Measurements from ENCODE around the gene UBXN10. TPM values are rescaled to one million over a fixed set of nuclear protein-coding genes. Genes with fewer than 3 reads are reported as not detected.
"Not testable (repeated sequence)": the region's sequence is repeated elsewhere in the genome, so short reads cannot be mapped to it uniquely, and the experiment has no call there.

UBXN10 gene
- total RNA-seq, 4 donors from 2014 or later: 0.94 to 5.7 (median 2.2) TPM

DNA sequence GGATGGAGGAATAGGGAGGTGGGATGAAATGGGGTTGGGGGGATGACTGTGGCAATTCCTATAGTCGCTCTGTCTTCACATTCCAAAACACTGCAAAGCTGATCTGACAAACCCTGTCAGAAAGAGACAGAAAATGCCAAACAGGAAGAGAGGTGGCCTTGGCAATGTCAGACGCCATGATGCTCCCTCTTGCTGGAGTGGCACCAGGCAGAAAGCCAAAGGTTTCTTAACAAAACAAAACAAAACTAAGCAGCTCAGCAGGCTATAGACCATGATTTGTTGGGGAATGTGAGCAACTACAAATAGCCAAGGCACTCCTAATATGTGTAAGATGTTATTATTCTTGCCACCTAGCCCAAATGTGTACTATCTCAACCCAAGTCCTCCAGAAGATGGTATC lies 43.3 kb downstream of the UBXN10 start:
- no peak overlapping the region for H3K4me3 ChIP-seq
- no peak overlapping the region for H3K27ac ChIP-seq
- no peaks in the 10 kb centered on the region for H3K9me3 ChIP-seq
- no peaks in the 10 kb centered on the region for H3K4me1 ChIP-seq
- DNase-seq: no peak
- H3K27me3 ChIP-seq: no peaks in the 10 kb centered on the region
- H3K36me3 ChIP-seq: no peaks in the 10 kb centered on the region
- TF ChIP-seq, protein P1, sequence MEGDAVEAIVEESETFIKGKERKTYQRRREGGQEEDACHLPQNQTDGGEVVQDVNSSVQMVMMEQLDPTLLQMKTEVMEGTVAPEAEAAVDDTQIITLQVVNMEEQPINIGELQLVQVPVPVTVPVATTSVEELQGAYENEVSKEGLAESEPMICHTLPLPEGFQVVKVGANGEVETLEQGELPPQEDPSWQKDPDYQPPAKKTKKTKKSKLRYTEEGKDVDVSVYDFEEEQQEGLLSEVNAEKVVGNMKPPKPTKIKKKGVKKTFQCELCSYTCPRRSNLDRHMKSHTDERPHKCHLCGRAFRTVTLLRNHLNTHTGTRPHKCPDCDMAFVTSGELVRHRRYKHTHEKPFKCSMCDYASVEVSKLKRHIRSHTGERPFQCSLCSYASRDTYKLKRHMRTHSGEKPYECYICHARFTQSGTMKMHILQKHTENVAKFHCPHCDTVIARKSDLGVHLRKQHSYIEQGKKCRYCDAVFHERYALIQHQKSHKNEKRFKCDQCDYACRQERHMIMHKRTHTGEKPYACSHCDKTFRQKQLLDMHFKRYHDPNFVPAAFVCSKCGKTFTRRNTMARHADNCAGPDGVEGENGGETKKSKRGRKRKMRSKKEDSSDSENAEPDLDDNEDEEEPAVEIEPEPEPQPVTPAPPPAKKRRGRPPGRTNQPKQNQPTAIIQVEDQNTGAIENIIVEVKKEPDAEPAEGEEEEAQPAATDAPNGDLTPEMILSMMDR (IDR thresholded peaks at IDR 0.05): no peak
- TF ChIP-seq POLR2A (IDR thresholded peaks at IDR 0.05): no peak

DNA sequence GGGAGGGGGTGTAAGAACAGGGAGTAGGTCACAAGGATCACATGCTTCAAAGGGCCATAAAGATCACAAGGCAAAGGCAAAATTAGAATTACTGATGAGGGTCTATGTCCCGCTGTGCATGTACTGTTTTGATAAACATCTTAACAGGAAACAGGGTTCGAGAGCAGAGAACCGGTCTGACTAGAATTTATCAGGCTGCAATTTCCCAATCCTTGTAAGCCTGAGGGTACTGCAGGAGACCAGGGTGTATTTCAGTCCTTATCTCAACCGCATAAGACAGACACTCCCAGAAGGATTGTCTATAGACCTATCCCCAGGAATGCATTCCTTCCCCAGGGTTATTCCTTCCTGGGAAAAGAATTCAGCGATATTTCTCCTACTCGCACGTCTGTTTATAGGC lies 46.7 kb downstream of the UBXN10 start:
- H3K4me3 ChIP-seq, H3K27me3 ChIP-seq, H3K36me3 ChIP-seq, H3K9me3 ChIP-seq, H3K4me1 ChIP-seq, DNase-seq: not testable (repeated sequence)
- H3K27ac ChIP-seq: peak overlapping the region in 1 of 4 donors; percentile 47

DNA sequence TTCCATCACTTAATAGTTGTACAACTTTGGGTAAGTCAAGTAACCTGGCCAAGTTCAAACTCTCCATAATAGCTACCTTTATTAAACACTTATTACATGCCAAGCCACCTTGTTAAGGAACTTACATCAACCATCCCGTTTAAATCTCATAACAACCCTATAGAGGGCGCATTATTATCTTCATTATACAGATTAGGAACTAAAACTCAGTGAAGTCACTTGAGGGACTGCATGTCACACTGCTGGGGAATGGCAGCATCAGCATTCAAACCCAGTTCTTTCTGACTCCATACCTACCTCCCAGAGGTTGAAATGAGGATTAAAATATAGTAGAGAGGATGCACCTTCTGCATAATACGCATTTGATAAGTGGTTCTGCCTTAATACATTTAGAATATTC lies 47.5 kb downstream of the UBXN10 start:
- TF ChIP-seq POLR2A (IDR thresholded peaks at IDR 0.05): no peak
- TF ChIP-seq, protein P1 (IDR thresholded peaks at IDR 0.05): peak in 4 of 6 experiments; percentile 8 to 51 (median 44)
- Histone ChIP-seq H3K27ac (no peak overlapping the region), H3K27me3 (no peaks in the 10 kb centered on the region), H3K36me3 (no peaks in the 10 kb centered on the region), H3K4me1 (no peaks in the 10 kb centered on the region), H3K4me3 (no peak overlapping the region), H3K9me3 (no peaks in the 10 kb centered on the region)
- DNase-seq: no peak

DNA sequence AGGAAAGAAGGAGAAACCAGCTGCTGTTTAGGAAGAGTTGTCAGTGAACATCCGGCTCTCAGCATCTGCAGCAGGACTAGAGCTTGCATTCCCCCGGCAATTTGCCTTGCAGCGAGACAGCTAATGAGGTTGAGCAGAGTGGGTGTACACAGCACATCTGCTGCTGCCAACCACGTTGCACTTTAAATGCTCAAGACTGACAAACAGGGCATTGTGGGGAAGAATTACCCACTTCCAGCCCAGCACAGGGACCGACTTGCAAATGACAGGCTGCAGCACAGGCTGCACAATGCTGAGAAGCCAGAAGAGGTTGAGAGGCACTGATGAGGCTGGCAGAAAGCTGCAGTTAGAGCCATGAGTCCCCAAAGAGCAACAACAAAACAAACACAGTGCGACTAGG lies 48.0 kb downstream of the UBXN10 start:
- no peaks in the 10 kb centered on the region for H3K9me3 ChIP-seq
- TF ChIP-seq, protein P1 (IDR thresholded peaks at IDR 0.05): no peak
- TF ChIP-seq POLR2A (IDR thresholded peaks at IDR 0.05): no peak
- no peaks in the 10 kb centered on the region for H3K36me3 ChIP-seq
- no peaks in the 10 kb centered on the region for H3K27me3 ChIP-seq
- no peaks in the 10 kb centered on the region for H3K4me1 ChIP-seq
- no peak for DNase-seq
- no peak overlapping the region for H3K27ac ChIP-seq
- no peak overlapping the region for H3K4me3 ChIP-seq

DNA sequence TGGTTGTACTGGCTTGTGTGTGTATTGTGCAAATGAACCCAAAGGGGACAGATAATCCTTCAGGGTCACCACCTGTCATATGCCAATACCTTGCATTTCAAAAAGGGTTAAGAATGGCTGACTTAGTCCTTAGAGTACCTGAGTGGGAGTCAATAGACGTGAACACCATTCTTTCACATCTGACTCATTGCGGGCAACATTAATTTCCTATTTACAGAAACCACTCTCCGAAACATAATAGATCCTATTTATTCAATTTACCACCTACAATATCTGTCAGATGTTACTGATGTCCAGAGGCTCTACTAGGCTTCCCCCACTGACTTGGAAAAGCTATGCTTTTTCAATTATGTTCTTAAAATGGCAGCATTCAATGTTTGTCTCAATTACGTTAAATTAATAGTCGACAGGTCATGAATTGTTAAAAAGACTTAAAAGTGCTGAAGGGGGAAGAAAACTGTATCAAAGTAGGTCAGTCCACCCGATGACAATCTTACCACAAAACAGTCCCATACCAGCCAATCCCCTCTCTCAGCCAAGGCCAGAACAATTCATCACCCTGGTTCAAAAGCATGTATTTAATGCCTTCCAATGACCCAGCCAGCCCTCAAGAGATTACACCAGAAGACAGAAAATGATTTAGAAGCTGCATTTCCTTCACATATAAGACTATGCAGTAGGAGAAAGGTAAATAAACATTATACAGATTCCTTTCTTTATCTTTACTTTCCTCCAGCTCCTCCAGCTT lies 49.1 kb downstream of the UBXN10 start:
- TF ChIP-seq POLR2A (IDR thresholded peaks at IDR 0.05): no peak
- TF ChIP-seq, protein P1 (IDR thresholded peaks at IDR 0.05): no peak
- Histone ChIP-seq H3K4me3 (no peak overlapping the region), H3K9me3 (no peaks in the 10 kb centered on the region), H3K27ac (no peak overlapping the region), H3K4me1 (no peaks in the 10 kb centered on the region), H3K36me3 (no peaks in the 10 kb centered on the region), H3K27me3 (no peaks in the 10 kb centered on the region)
- no peak for DNase-seq

DNA sequence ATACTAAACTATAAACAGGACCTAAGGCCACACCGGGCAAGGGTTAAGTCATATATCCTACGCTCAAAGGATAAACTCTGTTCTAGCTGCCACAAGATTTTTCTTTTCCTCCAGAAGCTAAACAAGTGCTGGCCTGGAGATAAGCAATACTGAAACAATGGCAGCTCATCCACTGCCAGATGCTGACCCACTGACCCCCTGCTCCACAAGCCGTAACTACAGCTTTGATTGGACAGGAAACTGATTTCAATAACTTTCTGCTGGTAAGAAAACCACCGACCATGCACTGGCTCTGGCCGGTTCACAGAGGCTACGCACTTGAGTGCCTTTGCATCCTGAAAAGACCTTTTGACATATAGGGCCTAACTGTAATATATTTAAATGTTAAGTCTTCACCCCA lies 51.8 kb downstream of the UBXN10 start:
- H3K9me3 ChIP-seq: no peaks in the 10 kb centered on the region
- TF ChIP-seq POLR2A (IDR thresholded peaks at IDR 0.05): no peak
- TF ChIP-seq, protein P1 (IDR thresholded peaks at IDR 0.05): no peak
- H3K4me3 ChIP-seq: no peak overlapping the region
- no peaks in the 10 kb centered on the region for H3K27me3 ChIP-seq
- DNase-seq: no peak
- no peak overlapping the region for H3K27ac ChIP-seq
- H3K36me3 ChIP-seq: no peaks in the 10 kb centered on the region
- H3K4me1 ChIP-seq: no peaks in the 10 kb centered on the region
